Measurements from ENCODE around the gene NGLY1. TPM values are rescaled to one million over a fixed set of nuclear protein-coding genes. Genes with fewer than 3 reads are reported as not detected.

Gene NGLY1
- total and polyA plus RNA-seq, 4 donors = 19.1 to 54.4 (median 32.3) TPM

DNA sequence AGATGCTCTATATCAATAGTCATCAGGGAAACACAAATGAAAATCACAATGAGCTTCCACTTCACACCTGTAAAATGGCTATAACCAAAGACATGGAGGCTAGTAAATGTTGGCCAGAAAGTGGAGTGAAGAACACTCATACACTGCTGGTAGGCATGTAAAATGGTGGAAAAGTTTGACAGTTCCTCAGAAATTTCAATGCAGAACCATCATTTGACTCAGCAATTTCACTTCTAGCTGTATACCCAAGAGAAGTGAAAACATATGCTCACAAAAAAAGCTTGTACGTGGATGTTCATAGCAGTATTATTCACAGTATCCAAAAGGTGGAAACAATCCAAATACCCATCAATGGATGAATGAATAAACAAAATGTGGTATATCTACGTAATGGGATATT, 99.4 kb downstream of the NGLY1 start:
- H3K9ac ChIP-seq (ENCODE audit: insufficient read depth in 1 of 2, low read length in 2 of 2) = no peak overlapping the region
- no peaks in the 10 kb centered on the region for H3K27me3 ChIP-seq (ENCODE audit: control insufficient read depth in 3 of 3, insufficient read depth in 3 of 3, low read length in 2 of 3)
- no peak for TF ChIP-seq CTCF (IDR thresholded peaks at IDR 0.05; ENCODE audit: control extremely low read depth, extremely low read depth)
- 88 to 90% methylated on average over 2 of the region's 2 CpGs for WGBS, 2 donors
- H3K4me3 ChIP-seq = no peak overlapping the region
- H3K4me1 ChIP-seq (ENCODE audit: control insufficient read depth in 5 of 5, insufficient read depth in 5 of 5, low read length in 5 of 5) = no peaks in the 10 kb centered on the region
- no peak overlapping the region for H3K27ac ChIP-seq (ENCODE audit: low read depth in 1 of 2, low read length in 1 of 2)
- ATAC-seq (ENCODE audit: insufficient read depth, low FRiP score) (no peak), DNase-seq (no peak)
- H3K9me3 ChIP-seq (ENCODE audit: control insufficient read depth in 4 of 4, insufficient read depth in 3 of 4, low read length in 3 of 4) = no peaks in the 10 kb centered on the region
- no peaks in the 10 kb centered on the region for H3K36me3 ChIP-seq (ENCODE audit: control insufficient read depth in 4 of 4, insufficient read depth in 4 of 4, low read length in 4 of 4)

- Histone ChIP-seq H3K4me3 (no peak overlapping the region), H3K9me3 (ENCODE audit: control insufficient read depth in 4 of 4, insufficient read depth in 3 of 4, low read length in 3 of 4) (no peaks in the 10 kb centered on the region), H3K9ac (ENCODE audit: insufficient read depth in 1 of 2, low read length in 2 of 2) (no peak overlapping the region), H3K27ac (ENCODE audit: low read depth in 1 of 2, low read length in 1 of 2) (no peak overlapping the region), H3K27me3 (ENCODE audit: control insufficient read depth in 3 of 3, insufficient read depth in 3 of 3, low read length in 2 of 3) (no peaks in the 10 kb centered on the region), H3K4me1 (ENCODE audit: control insufficient read depth in 5 of 5, insufficient read depth in 5 of 5, low read length in 5 of 5) (no peaks in the 10 kb centered on the region), H3K36me3 (ENCODE audit: control insufficient read depth in 4 of 4, insufficient read depth in 4 of 4, low read length in 4 of 4) (no peaks in the 10 kb centered on the region)
- ATAC-seq (ENCODE audit: insufficient read depth, low FRiP score) (no peak), DNase-seq (no peak)
- TF ChIP-seq CTCF (IDR thresholded peaks at IDR 0.05; ENCODE audit: control extremely low read depth, extremely low read depth) = no peak
- WGBS, 2 donors = 93 to 96% methylated on average over 1 of the region's 1 CpG
Observed at GRCh38 chr3:25683410-25683809, 99.8 kb downstream of the NGLY1 start.

- 87 to 88% methylated on average over 6 of the region's 6 CpGs for WGBS, 2 donors
- no peaks in the 10 kb centered on the region for H3K4me1 ChIP-seq (ENCODE audit: control insufficient read depth in 5 of 5, insufficient read depth in 5 of 5, low read length in 5 of 5)
- no peaks in the 10 kb centered on the region for H3K36me3 ChIP-seq (ENCODE audit: control insufficient read depth in 4 of 4, insufficient read depth in 4 of 4, low read length in 4 of 4)
- TF ChIP-seq CTCF (IDR thresholded peaks at IDR 0.05; ENCODE audit: control extremely low read depth, extremely low read depth) = no peak
- no peak overlapping the region for H3K9ac ChIP-seq (ENCODE audit: insufficient read depth in 1 of 2, low read length in 2 of 2)
- DNase-seq = no peak
- no peak overlapping the region for H3K4me3 ChIP-seq
- H3K27me3 ChIP-seq (ENCODE audit: control insufficient read depth in 3 of 3, insufficient read depth in 3 of 3, low read length in 2 of 3) = no peaks in the 10 kb centered on the region
- H3K27ac ChIP-seq (ENCODE audit: low read depth in 1 of 2, low read length in 1 of 2) = no peak overlapping the region
- H3K9me3 ChIP-seq (ENCODE audit: control insufficient read depth in 4 of 4, insufficient read depth in 3 of 4, low read length in 3 of 4) = no peaks in the 10 kb centered on the region
- no peak for ATAC-seq (ENCODE audit: insufficient read depth, low FRiP score)
Observed at GRCh38 chr3:25679642-25680302, 103.5 kb downstream of the NGLY1 start.

DNA sequence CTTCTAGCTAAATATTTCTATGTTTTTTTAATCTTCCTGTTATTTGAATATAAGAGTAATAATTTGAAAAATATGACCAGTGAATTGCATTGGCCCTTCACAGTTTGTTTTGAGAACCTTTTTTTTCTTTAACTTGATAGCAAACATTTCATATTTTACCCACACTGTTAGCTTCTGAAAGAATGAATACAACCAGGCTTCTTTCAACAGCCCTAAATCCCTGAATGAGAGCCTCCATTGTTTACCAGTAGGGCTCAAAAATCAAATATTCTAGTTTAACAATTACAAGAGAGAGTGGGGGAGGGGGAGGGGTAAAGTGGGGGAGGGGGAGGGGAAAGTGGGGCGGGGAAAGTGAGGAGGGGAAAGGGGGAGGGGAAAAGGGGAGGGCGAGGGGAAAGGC, 104.1 kb downstream of the NGLY1 start:
- whole genome bisulfite sequencing, 2 donors = 91% methylated on average over 2 of the region's 2 CpGs; no CpG with 5 or more reads in 1 of the 2 donors
- Histone ChIP-seq H3K4me1 (ENCODE audit: control insufficient read depth in 5 of 5, insufficient read depth in 5 of 5, low read length in 5 of 5) (no peaks in the 10 kb centered on the region), H3K9me3 (ENCODE audit: control insufficient read depth in 4 of 4, insufficient read depth in 3 of 4, low read length in 3 of 4) (no peaks in the 10 kb centered on the region), H3K27ac (ENCODE audit: low read depth in 1 of 2, low read length in 1 of 2) (no peak overlapping the region), H3K27me3 (ENCODE audit: control insufficient read depth in 3 of 3, insufficient read depth in 3 of 3, low read length in 2 of 3) (no peaks in the 10 kb centered on the region), H3K4me3 (no peak overlapping the region), H3K36me3 (ENCODE audit: control insufficient read depth in 4 of 4, insufficient read depth in 4 of 4, low read length in 4 of 4) (no peaks in the 10 kb centered on the region), H3K9ac (ENCODE audit: insufficient read depth in 1 of 2, low read length in 2 of 2) (no peak overlapping the region)
- no peak for TF ChIP-seq CTCF (IDR thresholded peaks at IDR 0.05; ENCODE audit: control extremely low read depth, extremely low read depth)
- no peak for ATAC-seq (ENCODE audit: insufficient read depth, low FRiP score)
- DNase-seq = no peak

Measured in lung (tissue), 12 donors.